Epithelial cell of proximal tubule (primary cell): ENCODE measurements around the gene STUB1. TPM values are rescaled to one million over a fixed set of nuclear protein-coding genes. Genes with fewer than 3 reads are reported as not detected.
A peak's percentile ranks its signal among the peaks of the same experiment; 100 is the strongest.
"Not testable (repeated sequence)": the region's sequence is repeated elsewhere in the genome, so short reads cannot be mapped to it uniquely, and the experiment has no call there.

Experiments
- DNase-seq: peaks from one replicate; pipeline ENCODE4 v3.0.0-alpha.2; 2011; ENCODE audit warnings: low read depth
- H3K4me3 ChIP-seq: 2 replicates; pipeline ENCODE4 v1.5.1; 2011; ENCODE audit warnings: low read depth, mild to moderate bottlenecking, low read length
- total RNA-seq: library from RNA; depleted of rRNA; stranded (reverse); fragments of >200 nt; gene quantifications from 2 replicates; pipeline ENCODE4 v1.2.3, GENCODE V29; 2015
- TF ChIP-seq, protein P1 (sequence below): conservative IDR thresholded peaks from 2 replicates; pipeline ENCODE4 v1.5.1; 2012; ENCODE audit warnings: low read depth, mild to moderate bottlenecking, low read length

Gene STUB1
- total RNA-seq, 1 donor from 2014 or later = 158 TPM

DNA sequence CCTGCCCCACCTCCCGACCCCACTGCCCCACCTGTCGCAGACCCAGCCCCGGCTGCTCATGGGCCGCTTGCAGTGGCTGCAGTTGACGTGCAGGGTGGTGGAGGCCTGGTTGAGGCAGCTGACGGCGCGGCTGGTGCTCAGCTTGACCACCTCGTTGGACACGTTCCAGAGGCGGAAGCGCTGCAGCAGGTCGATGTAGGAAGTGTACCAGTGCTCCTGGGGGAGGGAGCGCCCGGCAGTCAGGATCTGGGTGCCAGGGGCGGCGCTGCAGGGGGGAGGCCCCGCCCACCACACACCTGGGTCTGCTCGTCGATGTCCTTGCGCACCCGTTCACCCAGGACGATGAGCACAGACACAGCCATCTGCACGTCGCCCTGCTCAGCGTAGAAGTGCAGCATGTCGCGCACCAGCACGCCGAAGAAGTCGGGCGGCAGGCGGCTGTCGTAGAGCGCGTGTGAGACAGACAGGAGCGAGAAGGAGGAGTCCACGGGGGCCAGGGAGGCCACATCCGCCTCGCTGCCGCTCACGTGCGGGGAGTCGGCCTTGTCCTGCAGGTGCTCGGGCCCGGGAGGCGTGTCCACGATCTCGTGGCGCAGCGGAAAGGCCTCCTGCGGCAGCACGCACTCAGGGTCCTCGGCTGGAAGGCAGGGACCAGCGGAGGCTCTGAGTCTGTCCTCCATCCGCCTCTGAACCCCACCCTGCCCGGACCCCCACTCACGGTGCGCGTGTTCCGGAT, 4.9 kb downstream of the STUB1 start:
- TF ChIP-seq, protein P1, sequence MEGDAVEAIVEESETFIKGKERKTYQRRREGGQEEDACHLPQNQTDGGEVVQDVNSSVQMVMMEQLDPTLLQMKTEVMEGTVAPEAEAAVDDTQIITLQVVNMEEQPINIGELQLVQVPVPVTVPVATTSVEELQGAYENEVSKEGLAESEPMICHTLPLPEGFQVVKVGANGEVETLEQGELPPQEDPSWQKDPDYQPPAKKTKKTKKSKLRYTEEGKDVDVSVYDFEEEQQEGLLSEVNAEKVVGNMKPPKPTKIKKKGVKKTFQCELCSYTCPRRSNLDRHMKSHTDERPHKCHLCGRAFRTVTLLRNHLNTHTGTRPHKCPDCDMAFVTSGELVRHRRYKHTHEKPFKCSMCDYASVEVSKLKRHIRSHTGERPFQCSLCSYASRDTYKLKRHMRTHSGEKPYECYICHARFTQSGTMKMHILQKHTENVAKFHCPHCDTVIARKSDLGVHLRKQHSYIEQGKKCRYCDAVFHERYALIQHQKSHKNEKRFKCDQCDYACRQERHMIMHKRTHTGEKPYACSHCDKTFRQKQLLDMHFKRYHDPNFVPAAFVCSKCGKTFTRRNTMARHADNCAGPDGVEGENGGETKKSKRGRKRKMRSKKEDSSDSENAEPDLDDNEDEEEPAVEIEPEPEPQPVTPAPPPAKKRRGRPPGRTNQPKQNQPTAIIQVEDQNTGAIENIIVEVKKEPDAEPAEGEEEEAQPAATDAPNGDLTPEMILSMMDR = no peak
- peak overlapping the region; percentile 76 for H3K4me3 ChIP-seq
- DNase-seq = no peak

DNA sequence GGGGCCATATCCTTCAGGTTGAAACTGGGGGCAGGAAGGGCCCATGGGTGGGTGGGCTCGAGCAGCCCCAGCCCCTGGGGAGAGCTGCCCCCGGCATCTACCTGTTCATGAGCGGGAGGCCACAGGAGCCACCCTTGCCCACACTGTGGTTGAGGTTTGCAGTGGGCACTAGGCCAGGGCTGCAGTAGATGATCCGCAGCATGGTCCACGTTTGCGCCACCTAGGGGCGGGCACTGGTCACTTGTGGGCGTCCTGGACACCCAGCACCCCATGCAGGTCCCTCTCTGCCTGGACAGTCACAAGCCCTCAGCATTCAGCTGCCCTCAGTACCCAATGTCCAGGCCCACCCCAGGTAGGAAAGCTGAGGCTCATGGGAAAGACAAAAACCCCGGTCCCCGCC, 5.8 kb downstream of the STUB1 start:
- H3K4me3 ChIP-seq = no peak overlapping the region
- no peak for DNase-seq
- TF ChIP-seq, protein P1 = peak; percentile 61

DNA sequence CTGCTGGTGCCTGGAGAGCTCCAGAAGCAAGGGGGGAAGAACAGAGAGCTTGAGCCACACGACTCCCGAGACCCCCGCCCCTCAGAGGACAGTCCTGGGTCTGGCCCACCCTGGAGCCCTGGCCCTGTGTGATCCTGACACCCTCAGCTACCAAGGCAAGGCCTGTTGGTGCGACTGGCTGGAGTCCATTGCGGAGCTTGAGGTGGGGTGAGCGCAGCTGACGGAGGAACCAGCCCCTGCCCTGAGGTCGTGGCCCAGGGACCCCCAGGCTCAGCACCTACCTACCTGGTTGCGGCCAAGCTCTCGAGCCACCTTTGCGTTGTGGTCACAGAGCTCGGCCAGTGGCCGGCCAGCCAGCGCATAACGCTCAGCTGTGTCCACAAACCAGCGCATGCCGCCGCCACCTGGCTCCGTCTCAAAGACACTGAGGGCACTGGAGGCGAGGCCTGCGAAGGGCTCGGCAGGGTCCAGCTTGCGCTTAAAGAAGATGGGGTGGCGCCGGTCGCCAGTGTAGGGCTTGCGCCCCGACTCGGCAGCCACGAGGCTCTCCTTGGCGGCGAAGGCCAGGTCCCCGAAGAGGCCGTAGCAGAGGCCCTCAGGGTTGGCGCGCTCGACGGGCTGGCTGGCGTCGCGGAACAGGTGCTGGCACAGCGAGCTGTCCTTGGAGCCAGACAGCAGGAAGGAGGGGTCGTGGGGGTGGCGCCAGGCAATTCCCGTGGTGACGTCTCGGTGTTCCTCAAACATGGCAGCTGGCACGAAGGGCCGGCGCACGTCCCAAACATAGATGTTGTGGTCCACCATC, 6.5 kb downstream of the STUB1 start:
- TF ChIP-seq, protein P1 = no peak
- H3K4me3 ChIP-seq = no peak overlapping the region
- DNase-seq = no peak

DNA sequence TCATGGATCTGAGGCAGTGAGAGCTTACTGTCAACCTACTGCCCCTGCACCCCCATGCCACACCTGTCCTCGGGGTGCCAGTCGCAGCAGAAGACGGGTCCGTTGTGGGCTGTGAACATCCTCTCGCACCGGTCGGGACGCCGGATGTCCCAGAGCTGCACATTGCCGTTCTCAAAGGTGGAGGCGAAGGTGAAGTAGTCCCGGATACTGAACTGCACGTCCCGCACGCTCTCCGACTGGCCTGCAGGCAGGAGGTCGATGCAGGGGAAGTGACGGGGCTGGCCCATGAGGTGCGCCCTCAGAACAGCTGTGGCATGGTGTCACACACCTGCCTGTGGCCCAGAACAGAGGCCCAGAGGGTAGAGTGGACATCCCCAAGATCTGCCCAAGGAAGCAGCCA, 7.3 kb downstream of the STUB1 start:
- no peak for DNase-seq
- no peak overlapping the region for H3K4me3 ChIP-seq
- TF ChIP-seq, protein P1 = no peak

DNA sequence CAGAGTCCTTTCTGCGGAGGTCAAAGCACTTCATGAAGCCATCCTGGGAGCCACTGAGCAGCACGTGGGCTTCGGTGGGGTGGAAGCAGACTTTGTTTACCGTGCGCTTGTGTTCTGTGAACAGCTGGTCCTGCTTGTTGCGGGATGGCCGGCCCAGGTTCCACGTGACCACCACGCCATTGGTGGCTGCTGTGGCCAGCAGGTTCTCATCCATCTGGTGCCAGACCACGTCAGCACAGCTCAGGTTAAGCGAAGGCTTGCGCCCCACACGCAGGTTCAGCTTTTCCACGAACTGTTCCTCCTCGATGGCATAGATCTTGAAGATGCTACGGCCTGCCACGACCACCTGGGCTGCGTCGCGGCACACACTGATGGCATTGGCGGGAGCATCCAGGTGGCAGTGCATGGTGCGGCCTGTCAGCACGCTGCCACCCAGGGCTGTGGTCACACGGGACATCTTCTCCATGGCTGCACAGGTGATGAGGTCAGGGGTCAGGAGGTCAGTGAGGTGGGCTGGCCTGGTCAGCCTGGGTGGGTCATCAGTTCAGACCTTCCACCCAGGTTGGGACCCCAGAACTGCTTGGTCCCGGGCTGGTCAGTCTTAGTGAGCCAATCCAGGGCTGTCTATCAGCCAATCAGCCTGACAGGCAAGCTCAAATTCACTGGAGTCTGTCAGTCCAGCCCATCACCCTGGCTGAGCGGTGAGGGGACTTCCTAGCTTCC, 9.1 kb downstream of the STUB1 start:
- DNase-seq = no peak
- TF ChIP-seq, protein P1 = no peak

DNA sequence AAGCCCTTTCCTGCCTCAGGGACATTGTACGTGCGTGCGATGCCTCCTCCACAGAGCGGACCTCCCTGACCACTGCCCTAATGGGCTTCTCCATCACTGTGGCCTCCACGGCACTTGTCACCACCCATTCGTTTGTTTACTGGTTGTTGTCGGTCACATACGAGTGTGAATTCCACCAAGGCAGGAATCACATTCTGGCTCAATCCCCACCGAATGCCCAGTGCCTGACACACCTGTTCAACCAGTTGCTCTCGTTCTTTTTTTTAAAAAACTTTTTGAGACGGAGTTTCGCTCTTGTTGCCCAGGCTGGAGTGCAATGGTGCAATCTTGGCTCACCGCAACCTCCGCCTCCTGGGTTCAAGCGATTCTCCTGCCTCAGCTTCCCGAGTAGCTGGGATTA, 11.0 kb downstream of the STUB1 start:
- DNase-seq, H3K4me3 ChIP-seq: not testable (repeated sequence)

More for the DNA sequence above, 9.1 kb downstream of the STUB1 start:
- peak overlapping the region; percentile 94 for H3K4me3 ChIP-seq

DNA sequence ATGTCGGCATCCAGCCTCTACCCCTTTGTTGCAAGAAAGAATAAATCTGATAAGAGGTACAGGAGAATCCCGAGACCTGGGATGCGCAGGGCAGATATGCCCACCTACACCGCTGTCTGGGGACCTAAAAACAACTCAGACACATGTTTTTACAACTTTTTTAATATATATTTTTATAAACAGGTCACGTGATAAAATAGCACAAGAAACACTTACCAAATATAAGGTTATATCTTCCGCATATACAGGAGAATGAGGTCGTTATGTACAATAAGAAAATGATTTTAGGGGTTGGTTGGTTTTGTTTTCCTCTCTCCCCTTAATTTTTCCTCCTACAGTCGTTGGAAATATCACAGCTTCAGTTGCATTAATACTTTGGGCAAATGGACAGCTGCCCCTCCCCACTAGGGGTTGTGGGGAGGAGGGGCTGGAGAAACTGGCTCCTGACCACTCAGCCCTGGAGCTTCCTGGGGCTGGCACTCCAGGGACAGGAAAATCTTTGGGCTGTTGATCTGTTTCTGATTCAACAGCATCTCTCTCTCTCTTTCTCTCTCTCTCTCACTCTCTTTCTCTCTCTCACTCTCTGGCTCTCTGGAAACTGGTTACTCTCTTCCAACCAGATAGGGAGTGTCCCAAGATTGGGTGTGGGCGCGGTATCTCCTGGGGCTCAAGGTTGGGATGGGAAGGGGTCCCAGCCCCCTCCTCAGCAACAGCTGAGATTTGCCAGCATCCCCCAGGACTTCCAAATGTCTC, 12.3 kb downstream of the STUB1 start:
- H3K4me3 ChIP-seq = no peak overlapping the region
- TF ChIP-seq, protein P1 = no peak
- DNase-seq = no peak
